ENCODE data around the gene E4F1.

E4F1 gene

DNA sequence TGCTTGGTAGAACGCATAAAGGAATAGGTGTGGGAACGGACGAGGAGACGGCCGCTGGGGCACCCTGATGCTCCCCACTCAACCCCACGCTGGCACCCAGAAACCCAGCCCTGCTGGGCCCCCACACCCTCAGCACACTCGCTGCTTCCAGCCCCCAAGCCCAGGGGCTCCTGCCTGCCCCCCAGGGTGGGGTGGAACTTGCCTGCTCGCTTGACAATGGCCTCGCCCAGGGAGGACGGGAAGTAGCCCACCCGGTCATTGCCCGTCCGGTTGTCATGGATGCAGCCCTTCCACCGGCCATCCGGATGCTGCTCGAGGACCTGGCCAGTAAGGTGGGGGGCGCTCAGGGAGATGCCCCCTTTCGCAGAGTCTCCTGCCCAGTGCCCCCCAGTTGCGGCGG, 36.9 kb upstream of the E4F1 start:
- H3K4me3 ChIP-seq (ENCODE audit: low read length), result no peak overlapping the region
- DNase-seq (ENCODE audit: low read depth, low spot score), result no peak

DNA sequence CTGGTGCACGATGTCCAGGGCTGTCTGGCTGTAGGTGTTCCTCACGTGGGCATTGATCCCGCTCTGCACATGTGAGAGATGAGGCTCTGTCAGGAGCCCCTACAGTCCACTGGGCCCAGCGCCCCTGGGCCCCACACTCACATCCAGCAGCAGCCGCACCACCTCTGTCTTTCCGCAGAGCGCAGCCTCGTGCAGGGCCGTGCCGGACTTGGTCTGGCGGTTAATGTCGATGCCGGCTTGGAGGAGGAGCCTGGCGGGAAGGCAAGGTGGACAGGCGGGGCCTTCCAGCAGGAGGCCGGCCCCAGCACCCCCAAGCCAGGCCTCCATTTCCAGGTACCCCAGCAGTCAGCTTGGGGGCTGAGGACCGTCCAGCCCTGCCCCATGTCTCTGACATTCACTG, 36.2 kb upstream of the E4F1 start:
- H3K4me3 ChIP-seq (ENCODE audit: low read length), result no peak overlapping the region
- no peak for DNase-seq (ENCODE audit: low read depth, low spot score)

DNA sequence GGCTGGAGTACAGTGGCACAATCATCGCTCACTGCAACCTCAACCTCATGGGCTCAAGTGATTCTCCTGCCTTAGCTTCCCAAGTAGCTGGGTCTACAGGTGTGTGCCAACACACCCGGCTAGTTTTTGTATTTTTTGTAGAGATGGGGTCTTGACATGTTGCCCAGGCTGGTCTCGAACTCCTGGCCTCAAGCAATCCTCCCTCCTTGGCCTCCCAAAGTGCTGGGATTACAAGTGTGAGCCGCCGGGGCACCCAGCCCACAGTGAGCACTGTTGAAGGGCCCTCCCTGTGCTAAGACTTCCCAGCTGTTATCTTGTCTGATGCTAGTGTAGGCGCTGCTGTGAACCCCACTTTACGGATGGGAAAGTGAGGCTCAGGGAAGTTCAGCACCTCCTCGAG, 35.0 kb upstream of the E4F1 start:
- H3K4me3 ChIP-seq (ENCODE audit: low read length), result no peak overlapping the region
- no peak for DNase-seq (ENCODE audit: low read depth, low spot score)

DNA sequence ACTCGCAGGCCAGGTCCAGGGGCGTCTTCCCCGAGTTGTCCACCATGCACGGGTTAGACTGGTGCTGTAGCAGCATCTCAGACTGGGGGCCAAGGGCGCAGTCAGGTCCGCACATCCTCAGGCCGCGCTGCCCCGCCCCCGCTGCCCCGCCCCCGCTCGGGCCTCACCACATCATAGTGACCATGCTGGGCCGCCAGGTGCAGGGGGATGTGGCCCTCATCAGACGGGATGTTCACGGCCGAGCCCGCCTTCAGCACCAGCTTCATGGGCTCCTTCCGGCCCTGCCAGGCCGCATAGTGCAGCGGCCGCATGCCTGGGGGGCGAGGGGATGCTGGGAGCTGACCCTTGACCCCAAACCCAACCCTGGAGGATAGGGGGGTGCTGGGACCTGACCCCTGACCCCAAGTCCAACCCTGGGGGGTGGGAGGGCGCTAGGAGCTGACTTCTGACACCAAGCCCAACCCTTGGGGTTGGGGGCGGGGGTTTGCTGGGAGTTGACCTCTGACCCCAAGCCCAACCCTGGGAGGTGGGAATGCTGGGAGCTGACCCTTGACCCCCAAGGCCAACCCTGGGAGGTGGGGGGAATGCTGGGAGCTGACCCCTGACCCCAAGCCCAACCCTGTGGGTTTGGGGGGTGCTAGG, 34.0 kb upstream of the E4F1 start:
- no peak for DNase-seq (ENCODE audit: low read depth, low spot score)
- no peak overlapping the region for H3K4me3 ChIP-seq (ENCODE audit: low read length)

DNA sequence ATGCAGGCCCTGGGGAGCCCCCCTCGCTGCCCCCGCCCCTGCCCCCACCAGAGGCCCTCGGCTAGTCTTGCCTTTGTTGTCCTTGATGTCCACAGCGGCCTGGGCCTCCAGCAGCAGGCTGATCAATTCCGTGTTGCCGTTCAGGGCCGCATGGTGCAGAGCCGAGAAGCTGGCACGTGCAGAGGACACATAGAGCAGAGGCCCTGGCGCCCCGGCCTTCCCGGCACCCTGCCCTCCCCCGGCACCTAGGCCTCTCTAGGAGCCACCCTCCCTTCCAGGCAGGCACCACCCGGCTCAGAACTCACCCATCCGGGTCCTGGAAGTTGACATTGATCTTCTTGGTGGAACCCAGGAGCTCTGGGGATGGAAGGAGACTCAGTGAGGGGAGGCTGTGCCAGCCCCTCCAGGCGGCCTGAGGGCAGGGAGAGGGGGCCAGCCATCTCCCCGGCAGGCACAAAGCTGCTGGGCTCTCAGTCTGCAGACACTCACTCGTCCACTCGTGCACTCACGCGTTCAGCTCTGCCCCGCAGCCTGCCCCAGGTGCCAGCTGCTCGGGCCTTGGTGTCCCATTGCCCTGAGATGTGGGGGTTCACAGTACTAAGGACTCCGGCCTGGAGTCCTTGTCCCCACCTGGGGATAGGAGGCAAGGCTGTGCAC, 33.3 kb upstream of the E4F1 start:
- no peak overlapping the region for H3K4me3 ChIP-seq (ENCODE audit: low read length)
- no peak for DNase-seq (ENCODE audit: low read depth, low spot score)

DNA sequence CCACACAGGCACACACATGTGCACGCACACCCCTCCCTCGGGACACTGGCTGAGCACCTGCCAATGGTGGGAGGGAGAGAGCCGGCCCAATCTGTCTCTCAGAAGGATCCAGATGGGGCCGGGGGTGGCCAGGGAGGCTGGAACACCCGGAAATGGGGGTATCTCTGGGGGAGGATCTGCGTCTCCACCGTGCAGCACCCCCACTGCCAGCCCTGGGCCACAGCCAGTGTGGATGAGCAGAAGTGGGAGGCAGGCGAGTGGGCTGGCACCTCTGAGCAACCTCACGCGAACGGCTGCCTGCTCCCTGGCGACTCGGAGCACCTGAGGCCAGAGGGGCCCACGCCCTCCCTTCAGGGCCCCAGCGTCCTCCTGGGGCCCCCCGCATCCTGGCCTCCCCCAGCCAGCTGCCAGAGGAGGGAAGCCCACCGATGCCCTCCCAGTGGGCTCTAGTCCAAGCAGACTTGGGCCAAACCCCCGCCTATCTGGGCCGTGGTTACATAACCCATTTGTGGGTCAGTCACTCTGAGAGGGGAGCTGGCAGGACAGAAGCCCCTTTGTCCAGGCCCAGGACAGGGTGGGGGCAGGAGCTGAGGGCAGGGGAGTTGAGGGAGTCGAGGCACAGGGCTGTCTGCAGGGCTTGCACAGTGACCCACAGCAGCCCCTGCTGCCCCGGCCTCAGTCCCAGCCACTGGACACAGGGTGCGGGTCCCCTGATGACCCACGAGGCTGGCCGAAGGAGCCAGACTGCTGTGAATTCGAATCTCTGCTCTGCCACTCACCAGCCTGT, 32.5 kb upstream of the E4F1 start:
- no peak for DNase-seq (ENCODE audit: low read depth, low spot score)
- no peak overlapping the region for H3K4me3 ChIP-seq (ENCODE audit: low read length)

DNA sequence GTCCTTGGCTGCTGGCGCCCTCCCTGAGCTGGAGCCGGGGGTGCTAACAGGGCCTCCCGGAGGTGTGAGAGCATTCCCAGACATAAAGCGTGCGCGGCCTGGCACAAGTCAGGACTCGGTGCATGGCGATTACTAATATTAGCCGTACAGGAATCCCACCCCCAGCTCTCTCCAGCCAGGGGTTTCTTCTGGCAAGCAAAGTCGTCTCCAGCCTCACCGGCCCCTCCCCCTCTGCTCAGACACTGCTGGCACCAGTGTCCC, 32.0 kb upstream of the E4F1 start:
- DNase-seq (ENCODE audit: low read depth, low spot score), result no peak
- no peak overlapping the region for H3K4me3 ChIP-seq (ENCODE audit: low read length)

DNA sequence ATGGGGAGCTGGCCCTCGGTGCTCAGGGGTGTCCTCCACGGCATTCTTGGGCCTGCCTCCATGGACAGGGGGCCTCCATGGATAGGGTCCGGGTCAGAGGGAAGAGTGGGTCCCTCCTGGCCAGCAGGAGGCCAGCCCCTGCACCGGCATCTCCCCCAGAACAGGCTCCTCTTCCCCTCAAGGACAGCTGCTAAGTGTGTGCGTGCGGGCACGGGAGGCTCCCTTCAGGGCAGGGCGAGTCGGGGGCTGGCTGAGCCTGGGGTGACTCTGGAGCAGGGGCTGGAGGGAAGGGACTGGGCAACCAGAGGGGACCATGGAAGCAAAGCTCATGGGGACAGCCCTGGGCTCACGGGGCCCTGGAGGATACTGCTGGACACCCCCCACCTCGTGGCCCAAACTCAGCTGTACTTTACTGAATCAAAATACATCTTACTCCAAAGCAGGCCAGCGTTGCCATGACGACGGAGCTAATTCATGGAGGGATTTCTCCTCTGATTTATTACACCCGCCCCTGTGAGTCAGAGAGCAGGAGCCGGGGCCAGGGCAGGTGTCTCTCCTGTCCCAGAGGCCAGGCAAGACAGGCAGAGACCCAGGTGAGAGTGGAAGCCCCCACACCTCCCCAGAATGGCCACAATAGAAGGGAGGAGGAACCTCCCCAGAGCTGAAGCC, 29.1 kb upstream of the E4F1 start:
- no peak for DNase-seq (ENCODE audit: low read depth, low spot score)

DNA sequence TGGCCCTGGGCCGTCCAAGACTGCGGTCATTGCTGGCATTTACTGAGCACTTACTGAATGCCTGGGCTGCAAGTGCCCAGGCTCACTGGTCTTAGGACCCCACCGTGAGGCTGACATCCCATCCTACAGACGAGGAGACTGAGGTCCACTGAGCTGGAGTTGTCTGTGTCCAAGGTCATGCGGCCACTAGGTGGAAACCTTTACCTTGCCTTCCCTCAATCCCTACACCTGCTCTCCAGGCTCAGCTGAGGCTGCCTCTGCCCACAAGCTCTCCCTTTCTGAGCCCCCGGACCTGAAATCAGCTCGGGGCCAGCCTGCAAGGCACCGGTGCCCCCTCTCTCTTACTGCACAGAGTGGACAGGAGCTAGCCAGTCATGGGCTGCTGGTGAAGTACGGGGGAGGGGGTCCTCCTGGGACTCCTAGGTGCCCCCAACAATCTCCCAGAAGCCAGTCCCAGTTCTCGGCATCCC, 28.5 kb upstream of the E4F1 start:
- H3K4me3 ChIP-seq (ENCODE audit: low read length), result no peak overlapping the region
- DNase-seq (ENCODE audit: low read depth, low spot score), result peak; percentile 49

More for the DNA sequence above, 29.1 kb upstream of the E4F1 start:
- no peak overlapping the region for H3K4me3 ChIP-seq (ENCODE audit: low read length)

DNA sequence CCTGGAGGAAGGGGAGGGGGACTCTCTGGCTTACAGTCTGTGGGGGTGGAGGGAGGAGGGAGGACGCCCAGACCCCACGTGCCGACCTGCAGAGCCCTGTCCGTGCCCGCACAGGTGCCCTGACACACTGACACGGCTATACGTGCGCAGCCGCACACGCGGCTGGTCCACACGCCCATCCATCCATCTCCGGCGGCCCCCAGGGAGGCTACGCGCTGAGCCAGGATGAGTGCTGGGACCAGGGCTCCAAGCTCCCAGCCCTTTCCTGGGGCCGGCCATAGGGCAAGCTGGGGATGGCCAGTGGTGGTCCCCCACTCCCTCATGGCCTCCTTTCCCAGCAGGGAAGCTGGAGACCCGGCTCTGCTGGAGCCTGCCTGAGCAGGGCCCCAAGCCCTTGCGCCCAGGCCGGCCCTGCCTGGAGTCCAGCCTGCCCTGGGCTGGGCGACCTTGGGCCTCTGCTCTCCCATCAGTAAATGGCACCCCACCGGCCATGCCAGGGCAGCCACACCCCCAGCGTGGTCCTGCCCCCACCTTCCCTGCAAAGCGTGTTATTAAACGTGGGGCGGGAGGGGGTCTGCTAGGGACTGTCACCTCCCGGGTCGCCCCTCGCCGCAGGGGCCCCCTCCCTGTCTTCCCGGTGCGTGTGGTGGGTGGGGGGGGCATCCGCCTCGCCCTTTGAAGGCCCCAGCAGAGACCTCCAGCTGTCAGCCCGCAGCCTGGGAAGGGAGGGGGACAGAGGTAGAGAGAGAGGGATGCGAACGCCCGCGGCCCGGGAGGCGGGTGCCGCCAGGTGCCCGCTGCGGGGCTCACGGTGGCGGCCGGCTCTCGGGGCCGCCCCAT, 27.8 kb upstream of the E4F1 start:
- peak; percentile 26 for DNase-seq (ENCODE audit: low read depth, low spot score)
- H3K4me3 ChIP-seq (ENCODE audit: low read length), result peak overlapping the region; percentile 9

DNA sequence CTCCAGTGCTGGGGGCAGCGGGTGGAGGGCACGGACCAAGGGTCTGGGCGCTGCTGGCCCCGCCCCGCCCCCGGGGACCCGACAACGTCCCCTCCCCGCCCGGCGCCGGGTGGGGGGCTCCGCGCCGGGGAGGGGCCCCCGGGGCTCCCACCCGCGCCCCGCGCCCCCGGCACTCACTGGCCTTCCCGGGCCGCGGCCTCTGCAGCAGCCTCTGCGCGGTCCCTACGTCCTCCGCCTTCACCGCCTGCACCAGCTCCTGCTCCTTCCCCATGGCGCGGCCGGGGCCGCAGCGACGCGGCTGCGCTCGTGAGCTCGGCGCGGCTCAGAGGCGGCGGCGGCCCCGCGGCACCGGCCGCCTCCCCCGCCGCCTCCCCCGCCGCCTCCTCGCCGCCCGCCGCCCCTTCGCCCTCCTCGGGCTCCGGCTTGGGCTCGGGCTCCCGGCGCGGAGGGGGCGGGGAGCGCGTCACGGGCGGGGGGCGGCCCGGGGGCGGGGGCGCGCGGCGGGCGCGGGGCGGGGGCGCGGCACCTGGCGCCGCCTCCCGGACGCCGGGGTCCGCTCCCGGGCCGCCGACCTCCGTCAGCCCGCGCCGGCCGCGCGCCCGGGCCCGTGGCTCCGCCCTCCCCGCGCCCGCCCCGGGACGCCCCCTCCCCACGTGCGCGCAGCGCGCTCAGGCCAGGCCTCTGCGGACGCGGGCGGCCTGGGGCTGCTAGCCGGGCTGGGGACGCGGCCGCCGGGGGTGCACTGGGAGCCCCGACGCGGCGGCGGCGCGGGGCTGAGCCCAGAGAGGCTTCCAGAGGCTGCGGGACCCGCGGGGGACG, 27.0 kb upstream of the E4F1 start, which contains the start of gene CASKIN1:
Gene CASKIN1, minus strand, starts transcription at position 444 of the 819 bp plus-strand sequence. Its CDS starts 173 bp downstream, at position 271.
- no peak for DNase-seq (ENCODE audit: low read depth, low spot score)
- H3K4me3 ChIP-seq (ENCODE audit: low read length), result peak within 1 kb of the TSS; percentile 34

DNA sequence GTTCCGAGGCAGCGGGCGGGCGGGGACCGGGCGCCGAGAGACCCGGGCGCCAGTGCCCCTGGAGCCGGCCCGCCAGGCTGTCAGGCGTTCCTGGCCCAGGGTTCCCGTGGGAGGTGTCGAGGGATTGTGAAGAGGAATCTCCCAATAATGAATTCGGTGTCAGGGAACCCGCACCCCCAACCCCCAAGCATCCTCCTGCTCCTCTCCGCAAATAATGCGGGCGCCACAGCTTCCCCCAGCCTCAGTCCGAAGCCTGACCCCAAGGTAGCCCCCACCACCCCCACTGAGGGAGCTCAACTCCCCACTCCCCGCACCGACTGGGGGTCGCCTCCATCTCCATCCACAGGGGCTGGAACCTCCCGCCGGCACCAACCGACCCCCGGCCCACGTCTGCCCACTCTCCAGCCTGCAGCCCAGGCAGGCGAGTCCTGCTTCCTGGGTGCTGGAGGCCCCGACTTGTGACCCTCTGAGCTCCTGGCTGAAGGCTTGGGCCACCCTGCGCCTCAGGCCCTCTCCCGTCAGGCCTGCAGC, 26.3 kb upstream of the E4F1 start:
- no peak for DNase-seq (ENCODE audit: low read depth, low spot score)
- H3K4me3 ChIP-seq (ENCODE audit: low read length), result no peak overlapping the region

DNA sequence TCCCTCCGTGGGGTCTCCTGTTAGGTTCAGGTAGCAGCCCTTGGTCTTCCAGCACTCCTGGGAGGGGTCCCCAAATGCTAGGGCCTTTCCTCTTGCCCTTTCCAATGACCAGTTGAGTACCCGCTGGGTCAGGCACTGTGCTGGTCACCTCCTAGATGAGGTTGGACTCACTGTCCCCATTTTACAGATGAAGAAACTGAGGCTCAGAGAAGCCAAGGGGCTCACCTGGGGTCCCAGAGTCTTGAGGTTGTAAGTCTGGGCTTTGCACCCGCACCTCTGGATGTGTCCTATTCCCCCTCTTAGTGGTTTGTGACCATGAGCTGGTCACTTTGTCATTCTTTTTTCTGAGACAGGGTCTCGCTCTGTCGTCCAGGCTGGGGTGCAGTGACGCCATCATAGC, 25.6 kb upstream of the E4F1 start:
- DNase-seq (ENCODE audit: low read depth, low spot score), result no peak
- no peak overlapping the region for H3K4me3 ChIP-seq (ENCODE audit: low read length)

DNA sequence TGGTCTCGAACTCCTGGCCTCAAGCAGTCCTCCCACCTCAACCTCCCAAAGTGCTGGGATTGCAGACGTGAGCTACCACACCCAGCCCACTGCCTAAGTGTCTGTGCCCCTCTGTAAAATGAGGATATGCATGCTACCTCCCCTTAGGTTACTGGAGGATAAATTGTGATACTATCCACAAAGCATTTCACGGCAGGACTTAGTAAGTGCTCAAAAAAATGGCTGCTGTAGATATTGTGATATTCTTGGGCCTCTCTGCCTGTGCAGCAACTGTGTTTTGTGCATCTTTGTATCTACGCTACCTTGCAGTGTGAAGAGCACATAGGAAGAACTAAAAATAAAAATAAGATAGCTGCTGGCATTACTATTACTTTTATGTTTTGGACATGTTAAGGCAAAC, 25.1 kb upstream of the E4F1 start:
- H3K4me3 ChIP-seq (ENCODE audit: low read length), result no peak overlapping the region
- no peak for DNase-seq (ENCODE audit: low read depth, low spot score)

DNA sequence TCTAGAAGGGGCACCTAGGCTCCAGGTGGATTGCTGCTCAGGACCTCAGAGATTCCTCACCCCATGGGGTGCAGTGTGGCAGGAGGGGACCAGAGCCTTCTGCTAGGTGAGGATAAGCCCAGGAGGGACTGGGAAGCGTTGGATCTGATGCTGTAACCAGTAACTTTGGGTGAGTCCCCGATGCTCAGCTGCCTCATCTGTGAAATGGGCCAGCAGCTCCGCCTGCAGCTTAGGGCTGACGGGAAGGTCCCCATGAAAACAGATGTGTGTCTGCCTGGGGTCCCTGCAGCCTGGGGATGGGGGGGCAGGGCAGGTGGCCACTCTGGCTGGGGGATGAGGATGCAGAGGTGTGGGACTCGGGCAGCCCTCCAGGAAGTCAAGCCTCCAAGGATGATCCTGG, 24.3 kb upstream of the E4F1 start:
- no peak for DNase-seq (ENCODE audit: low read depth, low spot score)
- H3K4me3 ChIP-seq (ENCODE audit: low read length), result no peak overlapping the region

DNA sequence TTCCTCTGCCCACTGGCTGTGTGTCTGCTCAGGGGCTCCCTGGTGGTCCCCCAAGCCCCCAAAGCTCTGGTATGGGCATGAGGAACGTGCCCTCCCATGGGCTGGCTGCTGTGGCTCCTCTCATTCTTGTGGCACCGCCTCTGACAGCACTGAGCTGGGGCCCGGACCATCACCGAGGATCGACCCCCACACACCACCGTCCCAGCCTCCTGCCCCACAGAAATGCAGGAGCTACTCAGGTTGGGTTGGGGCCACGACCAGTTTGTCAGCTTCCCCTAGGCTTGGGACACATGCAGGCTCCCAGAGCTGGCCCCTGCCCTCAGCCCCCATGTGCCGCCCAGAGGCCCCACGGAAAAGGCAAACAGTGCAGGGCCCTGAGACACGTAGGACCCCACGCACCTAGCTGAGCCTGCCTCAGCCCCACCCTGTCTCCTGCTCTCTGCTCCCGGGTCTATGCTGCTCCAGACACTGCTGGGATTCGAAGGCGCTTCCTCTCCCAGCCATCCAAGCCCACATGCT, 23.7 kb upstream of the E4F1 start:
- no peak for DNase-seq (ENCODE audit: low read depth, low spot score)
- no peak overlapping the region for H3K4me3 ChIP-seq (ENCODE audit: low read length)

DNA sequence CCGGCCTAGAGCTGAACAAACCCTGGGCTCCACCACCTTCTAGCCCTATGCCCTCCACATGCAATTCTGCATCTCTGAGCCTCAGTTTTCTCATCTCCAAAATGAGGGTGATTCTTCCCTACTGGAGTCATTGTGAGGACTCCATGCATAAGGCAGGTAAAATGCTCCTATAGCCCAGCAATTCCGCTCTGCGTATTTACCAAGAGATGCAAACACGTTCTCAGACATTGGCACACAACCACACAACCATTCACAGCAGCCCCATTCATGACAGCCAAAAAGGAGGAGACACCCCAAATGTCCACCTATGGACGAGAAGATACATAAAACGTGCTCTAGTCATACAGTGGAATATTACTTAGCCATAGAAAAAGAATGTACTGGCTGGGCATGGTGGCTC, 23.1 kb upstream of the E4F1 start:
- no peak for DNase-seq (ENCODE audit: low read depth, low spot score)
- H3K4me3 ChIP-seq (ENCODE audit: low read length), result no peak overlapping the region

Data from Jurkat, Clone E6-1 (cell line).